Sigmoid colon (tissue), 4 donors: ENCODE results near the gene LYPD1.

Source experiments
- CTCF ChIP-seq, 4 experiments: fragments of 450-650 bp in 3 of 4; fragments of 200-600 bp in 1 of 4; IDR thresholded peaks; one replicate each; pipeline ENCODE4 v1.5.1; 2016 to 2019; ENCODE audit warnings: antibody characterized with exemption in 4 of 4, mild to moderate bottlenecking in 3 of 4, moderate library complexity in 2 of 4
- EP300 ChIP-seq, 4 donors: sonication (generic); formaldehyde crosslinking; IDR thresholded peaks; one replicate each; pipeline ENCODE4 v1.6.1; 2017; ENCODE audit warnings: antibody characterized with exemption in 4 of 4
- POLR2A ChIP-seq, 2 donors: fragments of 450-650 bp; IDR thresholded peaks; one replicate each; pipeline ENCODE4 v1.6.1; 2016; ENCODE audit warnings: antibody characterized with exemption in 2 of 2, mild to moderate bottlenecking in 2 of 2, moderate library complexity in 2 of 2
- POLR2AphosphoS5 ChIP-seq, 4 donors: sonication (generic); formaldehyde crosslinking; IDR thresholded peaks; one replicate each; pipeline ENCODE4 v1.6.1; 2017; ENCODE audit warnings: antibody characterized with exemption in 4 of 4

GRCh38 chr2:132691556-132691955, 21.6 kb upstream of the LYPD1 start:
- no peak for TF ChIP-seq EP300 (IDR thresholded peaks at IDR 0.05)
- no peak for TF ChIP-seq CTCF (IDR thresholded peaks at IDR 0.05)
- TF ChIP-seq POLR2A (IDR thresholded peaks at IDR 0.05), result no peak
- TF ChIP-seq POLR2AphosphoS5 (IDR thresholded peaks at IDR 0.05), result no peak
